ENCODE results near the gene BAZ2B. TPM values are rescaled to one million over a fixed set of nuclear protein-coding genes. Genes with fewer than 3 reads are reported as not detected.

Gene BAZ2B
- total and polyA plus RNA-seq, 9 of the 15 experiments (the other 6 are each of a cell fraction or from before 2014, with no cell fraction given): 7.5 to 38.6 (median 19.8) TPM

DNA sequence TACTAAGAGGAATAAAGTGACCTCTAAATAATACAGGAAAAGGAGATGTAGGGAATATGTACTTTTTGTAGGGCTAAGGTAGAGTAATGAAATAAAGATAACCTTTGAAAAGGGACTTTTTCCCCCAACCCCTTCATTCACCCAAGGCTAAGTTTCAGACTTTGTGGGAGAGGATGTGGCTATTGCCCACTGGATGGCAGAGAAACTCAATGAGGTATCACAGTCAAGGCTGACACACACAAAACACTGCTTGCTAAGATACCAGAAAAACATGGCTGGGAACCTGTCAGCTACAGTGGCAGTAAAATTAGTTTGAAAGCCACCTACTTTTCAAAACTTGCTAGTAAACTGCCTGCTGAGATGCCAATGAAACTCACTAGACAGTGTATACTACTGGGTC is 171.0 kb downstream of the BAZ2B start (continued):
- no peak for TF ChIP-seq FOXJ2 (tag; IDR thresholded peaks at IDR 0.05)
- TF ChIP-seq XRCC3 (IDR thresholded peaks at IDR 0.05): no peak
- TF ChIP-seq, protein P1, sequence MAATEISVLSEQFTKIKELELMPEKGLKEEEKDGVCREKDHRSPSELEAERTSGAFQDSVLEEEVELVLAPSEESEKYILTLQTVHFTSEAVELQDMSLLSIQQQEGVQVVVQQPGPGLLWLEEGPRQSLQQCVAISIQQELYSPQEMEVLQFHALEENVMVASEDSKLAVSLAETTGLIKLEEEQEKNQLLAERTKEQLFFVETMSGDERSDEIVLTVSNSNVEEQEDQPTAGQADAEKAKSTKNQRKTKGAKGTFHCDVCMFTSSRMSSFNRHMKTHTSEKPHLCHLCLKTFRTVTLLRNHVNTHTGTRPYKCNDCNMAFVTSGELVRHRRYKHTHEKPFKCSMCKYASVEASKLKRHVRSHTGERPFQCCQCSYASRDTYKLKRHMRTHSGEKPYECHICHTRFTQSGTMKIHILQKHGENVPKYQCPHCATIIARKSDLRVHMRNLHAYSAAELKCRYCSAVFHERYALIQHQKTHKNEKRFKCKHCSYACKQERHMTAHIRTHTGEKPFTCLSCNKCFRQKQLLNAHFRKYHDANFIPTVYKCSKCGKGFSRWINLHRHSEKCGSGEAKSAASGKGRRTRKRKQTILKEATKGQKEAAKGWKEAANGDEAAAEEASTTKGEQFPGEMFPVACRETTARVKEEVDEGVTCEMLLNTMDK (IDR thresholded peaks at IDR 0.05; ENCODE audit: borderline replicate concordance, insufficient read depth, low read depth, low read length, poor library complexity, severe bottlenecking): no peak
- no peak for TF ChIP-seq MCM2 (IDR thresholded peaks at IDR 0.05; ENCODE audit: low read depth)
- TF ChIP-seq MCM5 (IDR thresholded peaks at IDR 0.05; ENCODE audit: low read depth): no peak

DNA sequence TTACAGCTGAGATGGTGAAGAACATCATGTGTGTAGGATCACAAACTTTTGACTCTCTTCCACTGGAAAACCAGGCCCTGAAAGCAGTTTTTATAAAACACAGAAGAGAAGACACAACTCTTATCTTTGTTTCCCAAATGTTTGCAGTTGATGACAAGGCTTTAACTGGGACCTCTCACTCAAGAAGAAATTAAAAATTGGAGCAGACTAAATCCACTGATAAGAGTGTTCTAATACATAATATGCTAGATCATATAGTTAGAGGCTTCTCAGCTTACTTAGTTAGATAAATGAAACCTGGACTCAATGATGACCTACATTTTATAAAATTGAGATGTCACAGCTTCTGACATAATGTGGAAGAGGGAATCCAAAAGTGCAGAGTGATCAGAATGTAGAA is 171.6 kb downstream of the BAZ2B start:
- Histone ChIP-seq H3K79me2 (ENCODE audit: control insufficient read depth, insufficient read depth, low read length) (no peaks in the 10 kb centered on the region), H3K27ac (ENCODE audit: extremely low read depth, low read depth, low read length) (no peak overlapping the region), H3K9ac (ENCODE audit: insufficient read depth in 1 of 2, low read depth in 2 of 2, low read length in 2 of 2) (no peak overlapping the region), H3K27me3 (ENCODE audit: control insufficient read depth in 2 of 2, insufficient read depth in 2 of 2, low read length in 2 of 2) (no peaks in the 10 kb centered on the region), H3K4me1 (replicated peaks in 1 of 2; ENCODE audit: control insufficient read depth in 2 of 2, insufficient read depth in 2 of 2, low read length in 2 of 2) (peaks cover 0 to 5% of the 10 kb centered on the region in 2 experiments; a peak in 1 of 5 replicates), H2AFZ (ENCODE audit: low read depth, low read length) (no peak overlapping the region), H3K36me3 (ENCODE audit: control insufficient read depth, insufficient read depth, low read length) (peaks cover 2% of the 10 kb centered on the region; the same call in 1 of the 3 replicates), H3K4me2 (ENCODE audit: insufficient read depth, low read length) (no peak overlapping the region), H4K20me1 (replicated peaks; ENCODE audit: control insufficient read depth, insufficient read depth, low read length) (no peaks in the 10 kb centered on the region), H3K9me3 (replicated peaks; ENCODE audit: control insufficient read depth, insufficient read depth, low read depth, low read length) (no peaks in the 10 kb centered on the region), H3K4me3 (no peak overlapping the region), H3K9me1 (ENCODE audit: control insufficient read depth, insufficient read depth, low read length) (no peaks in the 10 kb centered on the region)
- FAIRE-seq: no peak
- in situ Hi-C loops (cut with MboI) (no loop called here), intact Hi-C loops (cut with micrococcal nuclease) (loop anchor here (5.0 kb wide), 1 partner anchor 268 kb away; the partner anchor contains the start of gene MARCHF7)
- POLR2A ChIA-PET: interaction anchor here (0.5 to 1.1 kb wide), 2 partner anchors 11 to 363 kb away, joined by 3 to 4 read pairs; no protein-coding TSS in a partner anchor
- no TSS peak for BruUV-seq (replicated peaks)
- peak in 1 of 4 experiments; percentile 23 for DNase-seq (ENCODE audit: extremely low read depth in 1 of 4, low spot score in 3 of 4)
- CTCF ChIA-PET (ENCODE audit: low intra/inter-chr PET ratio): no interaction called here
- ATAC-seq: peak; percentile 30; the same call in 2 of the 3 replicates
- TF ChIP-seq C11orf30 (IDR thresholded peaks at IDR 0.05; ENCODE audit: low read depth): peak; percentile 38
- TF ChIP-seq SMARCA4 (IDR thresholded peaks at IDR 0.05): peak; percentile 44; the same call in 1 of the 2 replicates
- peak; percentile 79 for TF ChIP-seq ARID1B (IDR thresholded peaks at IDR 0.05)
- peak; percentile 55 for TF ChIP-seq CBFA2T2 (conservative IDR thresholded peaks at IDR 0.05)
- no peak for TF ChIP-seq ZNF695 (CRISPR knock-in tag; IDR thresholded peaks at IDR 0.05)
- TF ChIP-seq TCF3 (CRISPR knock-in tag; IDR thresholded peaks at IDR 0.05): peak; percentile 62
- TF ChIP-seq, protein P2, sequence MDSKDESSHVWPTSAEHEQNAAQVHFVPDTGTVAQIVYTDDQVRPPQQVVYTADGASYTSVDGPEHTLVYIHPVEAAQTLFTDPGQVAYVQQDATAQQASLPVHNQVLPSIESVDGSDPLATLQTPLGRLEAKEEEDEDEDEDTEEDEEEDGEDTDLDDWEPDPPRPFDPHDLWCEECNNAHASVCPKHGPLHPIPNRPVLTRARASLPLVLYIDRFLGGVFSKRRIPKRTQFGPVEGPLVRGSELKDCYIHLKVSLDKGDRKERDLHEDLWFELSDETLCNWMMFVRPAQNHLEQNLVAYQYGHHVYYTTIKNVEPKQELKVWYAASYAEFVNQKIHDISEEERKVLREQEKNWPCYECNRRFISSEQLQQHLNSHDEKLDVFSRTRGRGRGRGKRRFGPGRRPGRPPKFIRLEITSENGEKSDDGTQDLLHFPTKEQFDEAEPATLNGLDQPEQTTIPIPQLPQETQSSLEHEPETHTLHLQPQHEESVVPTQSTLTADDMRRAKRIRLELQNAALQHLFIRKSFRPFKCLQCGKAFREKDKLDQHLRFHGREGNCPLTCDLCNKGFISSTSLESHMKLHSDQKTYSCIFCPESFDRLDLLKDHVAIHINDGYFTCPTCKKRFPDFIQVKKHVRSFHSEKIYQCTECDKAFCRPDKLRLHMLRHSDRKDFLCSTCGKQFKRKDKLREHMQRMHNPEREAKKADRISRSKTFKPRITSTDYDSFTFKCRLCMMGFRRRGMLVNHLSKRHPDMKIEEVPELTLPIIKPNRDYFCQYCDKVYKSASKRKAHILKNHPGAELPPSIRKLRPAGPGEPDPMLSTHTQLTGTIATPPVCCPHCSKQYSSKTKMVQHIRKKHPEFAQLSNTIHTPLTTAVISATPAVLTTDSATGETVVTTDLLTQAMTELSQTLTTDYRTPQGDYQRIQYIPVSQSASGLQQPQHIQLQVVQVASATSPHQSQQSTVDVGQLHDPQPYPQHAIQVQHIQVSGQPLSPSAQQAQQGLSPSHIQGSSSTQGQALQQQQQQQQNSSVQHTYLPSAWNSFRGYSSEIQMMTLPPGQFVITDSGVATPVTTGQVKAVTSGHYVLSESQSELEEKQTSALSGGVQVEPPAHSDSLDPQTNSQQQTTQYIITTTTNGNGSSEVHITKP (IDR thresholded peaks at IDR 0.05; ENCODE audit: partially characterized antibody): peak; percentile 24
- TF ChIP-seq NCOR1 (IDR thresholded peaks at IDR 0.05): peak; percentile 53
- TF ChIP-seq TEAD4 (IDR thresholded peaks at IDR 0.05; ENCODE audit: low read length): 0 out of 2 replicates have a peak, but pooled peaks have one; percentile 17
- TF ChIP-seq TEAD4 (CRISPR knock-in tag; IDR thresholded peaks at IDR 0.05; ENCODE audit: borderline replicate concordance): no peak

Data from K562 (cell line).